Activated CD8-positive, alpha-beta memory T cell treated with anti-CD3 and anti-CD28 coated beads for 1 hour (primary cell): ENCODE results near the gene NECAB3.

ENCODE experiments used
- DNase-seq, 2 donors: peaks; one replicate each; pipeline ENCODE4 v3.0.0-alpha.2; 2020; ENCODE audit warnings: low read depth in 1 of 2; ENCODE audit errors: extremely low read depth in 1 of 2

The NECAB3 gene

DNA sequence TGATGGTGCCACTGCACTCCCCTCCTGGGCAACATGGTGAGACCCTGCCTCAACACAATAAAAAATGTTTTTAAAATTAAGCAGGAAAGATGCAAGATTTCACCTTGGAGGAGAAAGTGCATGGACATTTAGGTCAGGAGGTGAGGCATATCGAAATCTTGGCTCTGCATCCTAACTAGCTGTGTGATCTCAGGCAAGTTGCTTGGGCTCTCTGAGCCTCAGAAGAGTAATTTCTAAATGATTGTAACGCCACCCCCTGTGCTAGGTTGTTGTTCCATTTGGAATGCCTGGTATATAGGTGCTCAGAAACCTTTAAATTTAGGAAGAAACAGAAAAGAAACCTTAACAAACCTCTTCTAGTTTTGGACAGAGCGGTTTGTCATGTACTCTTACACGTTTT lies 48.0 kb downstream of the NECAB3 start:
- DNase-seq, result no peak

DNA sequence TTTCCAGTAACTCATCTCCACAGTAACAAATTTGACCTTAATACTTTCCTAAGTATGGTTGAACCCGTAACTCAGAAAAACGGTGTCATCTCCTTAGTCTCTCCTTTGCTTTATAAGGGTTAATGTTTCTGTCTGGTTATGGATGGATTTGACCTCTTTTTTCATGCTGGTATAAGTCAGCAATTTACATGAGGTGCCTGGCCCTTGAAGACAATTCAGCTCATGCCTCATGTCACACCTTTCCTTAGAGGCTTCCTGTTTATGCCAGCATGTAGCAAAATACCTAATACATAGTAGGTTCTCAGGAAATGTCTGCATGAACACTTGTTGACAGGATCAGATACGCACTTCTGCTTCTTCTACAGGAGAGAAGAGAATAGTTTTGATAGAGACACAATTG lies 49.8 kb downstream of the NECAB3 start:
- DNase-seq, result no peak

- DNase-seq, result no peak
Observed at GRCh38 chr20:33622705-33623365, 51.4 kb downstream of the NECAB3 start.

DNA sequence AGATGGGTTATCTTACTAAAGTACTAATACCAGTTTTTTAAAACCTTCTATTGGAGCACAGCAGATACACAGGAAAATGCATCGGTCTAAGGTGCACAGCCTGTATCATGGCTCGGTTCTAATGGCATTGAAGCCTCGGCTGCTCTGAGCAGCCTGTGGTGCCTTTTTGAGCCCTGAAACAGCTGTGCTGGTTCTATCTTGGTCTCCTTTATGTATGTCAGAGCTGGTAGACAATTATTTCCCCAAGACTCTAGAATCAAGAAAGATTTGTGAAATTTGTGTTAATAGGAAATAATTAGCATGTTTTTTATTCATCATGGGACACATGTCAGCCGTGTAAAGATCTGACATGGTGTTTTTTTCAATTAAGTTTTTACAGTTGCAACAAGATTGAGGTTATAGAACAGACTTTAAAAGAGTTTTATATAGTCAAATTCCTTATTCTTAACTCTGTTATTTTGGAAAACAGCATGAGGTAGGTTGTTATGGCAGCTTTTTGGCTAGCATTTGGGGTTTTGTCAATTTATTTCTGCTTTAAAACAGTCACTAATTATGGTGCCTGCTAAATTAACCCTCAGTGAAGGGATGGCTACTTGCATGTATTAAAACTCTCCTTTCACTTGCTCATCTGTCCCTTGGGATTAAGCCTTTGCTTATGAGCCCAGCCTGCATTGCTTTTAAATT lies 52.4 kb downstream of the NECAB3 start:
- DNase-seq, result no peak

GRCh38 chr20:33612001-33612400 lies 62.2 kb downstream of the NECAB3 start:
- no peak for DNase-seq

DNA sequence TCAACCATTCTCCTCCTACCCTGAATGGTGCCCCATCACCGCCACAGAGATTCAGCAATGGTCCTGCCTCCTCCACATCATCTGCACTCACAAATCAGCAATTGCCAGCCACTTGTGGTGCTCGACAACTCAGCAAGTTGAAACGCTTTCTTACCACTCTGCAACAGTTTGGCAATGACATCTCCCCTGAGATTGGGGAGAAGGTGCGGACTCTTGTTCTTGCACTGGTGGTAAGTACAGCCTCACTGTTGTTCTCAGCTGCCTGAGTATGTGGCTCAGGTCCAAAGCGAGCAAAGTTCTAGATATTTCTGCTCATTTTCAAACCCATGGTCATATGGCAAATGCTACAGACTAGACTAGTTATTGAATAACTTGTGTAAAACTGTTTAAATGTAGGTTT lies 63.1 kb downstream of the NECAB3 start:
- DNase-seq, result no peak

DNA sequence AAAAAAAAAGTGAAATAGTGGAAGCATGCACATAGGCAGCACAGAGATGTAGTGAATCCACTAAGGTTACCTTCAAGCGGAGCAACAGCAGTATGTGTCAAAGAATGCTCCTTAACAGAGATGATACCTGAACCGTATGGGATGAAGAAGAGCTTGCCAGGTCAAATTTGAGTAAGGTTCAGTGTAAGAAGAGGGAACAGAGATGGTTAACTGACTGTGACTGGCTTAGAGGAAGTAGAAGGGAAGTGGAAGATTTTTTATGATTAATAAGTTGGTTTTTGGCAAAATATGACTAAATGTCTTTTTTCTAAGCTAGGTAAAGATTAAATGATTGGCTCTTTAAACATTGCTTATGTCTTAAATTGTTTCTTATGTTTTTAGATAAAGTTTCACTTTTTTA lies 64.7 kb downstream of the NECAB3 start:
- DNase-seq, result no peak
